Left ventricle myocardium superior (tissue), 1 donor: Measurements from ENCODE around the gene SLC16A3. TPM values are rescaled to one million over a fixed set of nuclear protein-coding genes. Genes with fewer than 3 reads are reported as not detected.

ENCODE experiments used
- ATAC-seq: fragments of 200-7000 bp; cut with Tn5 transposase; one replicate; pipeline ENCODE4 v1.9.1; 2020; ENCODE audit warnings: mild to moderate bottlenecking, moderate library complexity
- DNase-seq: peaks from one replicate; pipeline ENCODE4 v3.0.0-alpha.2; 2020
- intact Hi-C: fragments of 100-400 bp; cut with micrococcal nuclease; formaldehyde crosslinking; loops from one replicate; pipeline ENCODE4 v1.11.0; 2022
- total RNA-seq: library from RNA; stranded (reverse); fragmentation: NEBNext Ultra II Directional; extraction: Animal tissue kit (Norgen Biotek cat#: 25700); gene quantifications from one replicate; pipeline ENCODE4 v1.2.1, GENCODE V29; 2021
- donor health status: DM: no; HTN: yes; CAD: no; lungs with severe emphysema.

Gene SLC16A3
- total RNA-seq, 1 donor from 2014 or later: 7.8 TPM

GRCh38 chr17:82219083-82219482 lies 9.8 kb upstream of the SLC16A3 start:
- intact Hi-C loops: no loop called here
- ATAC-seq (no peak), DNase-seq (no peak)

DNA sequence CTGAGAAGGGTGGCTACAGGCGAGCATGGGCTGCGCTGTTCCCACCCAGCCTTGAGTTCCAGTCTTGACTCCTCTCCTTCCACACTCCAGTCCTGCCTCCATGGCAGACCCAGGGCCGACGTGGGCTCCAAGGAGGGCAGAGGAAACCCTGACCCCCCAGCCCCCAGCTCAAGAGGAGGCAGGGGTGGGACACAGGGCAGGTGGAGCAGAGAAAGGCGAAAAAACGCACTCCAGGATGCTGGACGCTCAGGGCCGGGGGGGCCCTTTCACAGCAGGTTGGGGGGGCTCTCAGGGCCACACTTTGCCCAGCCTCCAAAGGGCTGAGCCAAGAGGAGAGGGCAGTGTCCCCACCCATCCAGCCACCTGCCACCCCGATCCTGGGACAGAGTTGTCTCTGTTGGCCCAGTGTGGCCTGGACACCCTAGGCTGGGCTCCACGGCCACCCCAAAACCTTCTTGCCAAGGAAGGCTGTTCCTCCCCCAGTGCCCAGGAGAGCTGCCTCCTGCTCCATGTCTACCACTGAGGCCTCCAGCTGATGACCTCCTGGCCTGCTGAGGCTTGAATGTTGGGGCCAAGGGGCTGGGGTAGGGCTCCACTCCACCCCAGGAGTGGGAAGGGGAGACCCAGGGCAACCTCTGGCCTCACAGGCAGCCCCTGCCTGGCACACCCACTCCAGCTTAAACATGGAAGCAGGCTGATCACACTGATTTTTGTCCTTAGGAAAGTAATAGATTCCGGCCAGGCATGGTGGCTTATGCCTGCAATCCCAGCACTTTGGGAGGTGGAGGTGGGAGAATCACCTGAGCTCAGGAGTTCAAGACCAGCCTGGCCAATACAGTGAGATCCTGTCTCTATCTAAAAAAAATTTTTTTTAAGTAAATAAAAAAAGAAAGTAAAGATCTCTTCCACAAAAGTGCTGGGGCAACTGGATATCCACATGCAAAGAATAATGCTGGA lies 8.8 kb upstream of the SLC16A3 start:
- ATAC-seq: no peak
- intact Hi-C loops: no loop called here
- no peak for DNase-seq

DNA sequence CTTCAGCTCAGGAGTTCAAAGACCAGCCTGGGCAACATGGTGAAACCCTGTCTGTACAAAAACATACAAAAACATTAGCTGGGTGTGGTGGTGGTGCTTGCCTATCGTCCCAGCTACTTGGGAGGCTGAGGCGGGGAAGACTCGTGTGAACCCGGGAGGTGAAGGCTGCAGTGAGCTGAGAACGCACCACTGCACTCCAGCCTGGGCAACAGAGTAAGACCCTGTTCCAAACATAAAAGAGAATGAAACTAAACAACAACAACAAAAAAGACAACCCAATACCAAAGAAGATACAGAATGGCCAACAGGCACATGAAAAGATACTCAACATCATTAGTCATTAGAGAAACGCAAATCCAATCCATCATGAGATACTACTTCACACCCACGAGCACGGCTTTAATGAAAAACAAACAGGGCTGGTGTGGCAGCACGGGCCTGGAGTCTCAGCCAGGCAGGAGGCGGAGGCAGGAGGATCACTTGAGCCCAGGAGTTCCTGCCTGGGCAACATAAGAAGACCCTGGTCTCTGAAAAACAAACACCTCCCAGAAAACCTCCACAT lies 7.4 kb upstream of the SLC16A3 start:
- no peak for DNase-seq
- no peak for ATAC-seq
- intact Hi-C loops: no loop called here

GRCh38 chr17:82222816-82223215 lies 6.0 kb upstream of the SLC16A3 start:
- intact Hi-C loops: no loop called here
- no peak for ATAC-seq
- DNase-seq: no peak

DNA sequence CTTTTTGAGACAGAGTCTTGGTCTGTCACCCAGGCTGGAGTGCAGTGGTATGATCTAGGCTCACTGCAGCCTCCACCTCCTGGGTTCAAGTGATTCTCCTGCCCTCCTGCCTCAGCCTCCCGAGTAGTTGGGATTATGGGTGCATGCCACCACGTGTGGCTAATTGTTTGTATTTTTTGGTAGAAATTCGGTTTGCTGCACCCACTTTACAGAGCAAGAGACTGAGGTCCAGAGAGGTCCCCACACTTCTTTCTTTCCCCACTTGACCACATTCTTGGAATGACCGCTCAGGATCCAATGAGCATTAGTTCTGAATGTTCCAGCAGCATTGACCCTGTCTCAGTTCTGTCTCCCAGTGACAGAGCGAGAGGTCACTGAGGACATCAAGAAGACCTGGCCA lies 5.3 kb upstream of the SLC16A3 start:
- intact Hi-C loops: no loop called here
- no peak for ATAC-seq
- no peak for DNase-seq

- intact Hi-C loops: no loop called here
- no peak for DNase-seq
- ATAC-seq: no peak
Measured at GRCh38 chr17:82224666-82225065, 4.2 kb upstream of the SLC16A3 start.

- DNase-seq: peak; percentile 29
- intact Hi-C loops: no loop called here
Measured at GRCh38 chr17:82225368-82226029, 3.3 kb upstream of the SLC16A3 start.

DNA sequence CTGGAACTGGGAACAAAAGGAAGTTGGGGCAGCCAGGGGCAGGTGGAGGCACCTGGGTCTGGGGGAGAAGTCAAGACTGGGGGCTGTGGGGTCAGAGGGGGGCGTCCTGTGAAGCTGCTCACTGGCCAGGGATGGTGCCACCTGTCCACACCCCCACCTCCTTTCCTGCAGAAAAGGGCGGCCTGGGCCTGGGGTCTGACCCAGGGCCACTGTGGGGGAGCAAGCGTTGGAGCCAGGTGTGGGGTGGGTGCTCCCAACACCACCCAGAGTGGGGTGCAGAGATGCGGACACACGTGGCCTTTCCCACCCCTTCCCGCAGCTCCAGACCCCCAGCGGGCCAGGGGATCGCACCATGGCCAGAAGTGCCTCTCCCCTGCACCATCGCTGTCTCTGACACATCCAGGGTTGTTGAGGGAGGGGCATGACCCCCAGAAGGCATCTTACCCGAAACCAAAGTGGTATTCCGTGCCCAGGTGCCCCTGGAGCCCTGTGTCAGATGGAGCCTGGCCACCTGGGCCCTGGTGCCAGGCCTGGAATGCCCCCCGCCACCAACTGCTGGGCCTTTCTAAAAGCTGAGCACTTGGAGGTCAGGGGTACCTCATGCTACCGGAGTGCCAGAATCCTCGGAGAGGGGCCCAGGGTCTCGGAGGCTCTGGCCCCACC lies 2.6 kb upstream of the SLC16A3 start:
- intact Hi-C loops: no loop called here
- ATAC-seq (no peak), DNase-seq (no peak)

More at GRCh38 chr17:82225368-82226029, 3.3 kb upstream of the SLC16A3 start:
- no peak for ATAC-seq

DNA sequence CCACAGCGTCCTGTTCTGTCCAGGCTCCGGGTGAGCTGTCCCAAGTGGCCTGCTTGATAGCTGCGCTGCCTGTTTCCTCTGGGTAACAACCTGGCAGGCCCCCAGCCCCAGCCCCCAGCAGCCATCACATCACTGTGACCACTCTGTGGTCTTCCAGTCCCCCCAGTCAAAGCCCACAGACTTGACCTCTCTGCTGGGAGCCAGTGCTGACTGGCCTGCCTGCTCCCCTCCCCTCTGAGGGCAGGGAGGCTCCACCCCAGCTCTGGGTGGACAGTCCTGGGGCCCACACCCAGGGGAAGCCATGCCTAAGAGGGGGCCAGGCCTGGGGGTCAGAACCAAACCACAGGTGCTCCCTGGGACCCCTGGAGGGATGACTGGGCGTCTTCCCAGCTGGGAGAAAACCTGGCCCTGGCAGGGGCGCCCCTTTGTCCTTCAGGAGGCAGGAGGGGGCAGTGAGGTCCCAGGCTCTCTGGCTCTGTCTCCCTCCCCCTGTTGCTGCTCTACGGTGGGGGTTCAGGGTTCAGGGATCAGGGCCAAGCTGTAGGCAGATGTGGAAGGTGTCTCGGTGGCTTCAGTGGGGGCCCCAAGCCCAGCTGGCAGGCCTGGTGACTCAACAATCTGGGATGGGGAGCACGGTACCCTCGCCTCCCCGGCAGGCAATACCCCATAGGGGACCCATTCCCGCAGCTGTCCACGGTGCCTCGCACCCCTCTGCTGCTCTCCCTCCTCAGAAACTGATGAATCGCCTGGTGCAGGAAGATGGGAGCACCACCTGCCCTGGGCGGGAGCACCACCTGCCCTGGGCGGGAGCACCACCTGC lies 1.8 kb upstream of the SLC16A3 start:
- ATAC-seq (no peak), DNase-seq (no peak)
- intact Hi-C loops: no loop called here

DNA sequence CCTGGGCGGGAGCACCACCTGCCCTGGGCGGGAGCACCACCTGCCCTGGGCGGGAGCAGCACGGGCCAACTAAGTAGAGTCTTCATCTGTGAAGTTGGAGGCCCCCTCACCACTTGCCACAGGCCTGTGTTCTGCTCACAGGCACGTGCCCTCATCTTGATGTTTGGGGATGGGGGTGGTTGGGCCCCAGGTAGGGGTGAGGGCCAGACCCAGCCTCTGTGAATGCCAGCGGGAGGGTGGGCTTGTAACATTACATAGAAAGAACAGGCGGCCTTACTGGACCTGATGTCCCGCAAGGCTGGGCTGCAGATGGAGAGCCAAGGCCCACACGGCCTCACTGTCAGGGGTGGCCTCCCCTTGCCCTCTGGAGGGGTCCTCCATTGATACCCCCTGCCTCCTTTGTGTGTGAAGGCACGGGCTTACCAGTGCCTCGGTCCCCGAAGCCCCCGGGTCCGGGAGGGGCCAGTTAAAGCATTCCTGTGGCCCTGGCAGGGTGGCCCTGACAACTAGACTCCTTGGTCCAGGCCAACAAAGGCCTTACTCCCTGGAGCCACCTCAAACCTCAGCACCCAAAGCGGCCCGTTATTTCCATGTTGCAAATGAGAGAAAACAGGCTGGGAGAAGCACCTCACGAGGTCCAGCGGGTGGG lies 1.1 kb upstream of the SLC16A3 start:
- ATAC-seq (no peak), DNase-seq (no peak)
- intact Hi-C loops: no loop called here

DNA sequence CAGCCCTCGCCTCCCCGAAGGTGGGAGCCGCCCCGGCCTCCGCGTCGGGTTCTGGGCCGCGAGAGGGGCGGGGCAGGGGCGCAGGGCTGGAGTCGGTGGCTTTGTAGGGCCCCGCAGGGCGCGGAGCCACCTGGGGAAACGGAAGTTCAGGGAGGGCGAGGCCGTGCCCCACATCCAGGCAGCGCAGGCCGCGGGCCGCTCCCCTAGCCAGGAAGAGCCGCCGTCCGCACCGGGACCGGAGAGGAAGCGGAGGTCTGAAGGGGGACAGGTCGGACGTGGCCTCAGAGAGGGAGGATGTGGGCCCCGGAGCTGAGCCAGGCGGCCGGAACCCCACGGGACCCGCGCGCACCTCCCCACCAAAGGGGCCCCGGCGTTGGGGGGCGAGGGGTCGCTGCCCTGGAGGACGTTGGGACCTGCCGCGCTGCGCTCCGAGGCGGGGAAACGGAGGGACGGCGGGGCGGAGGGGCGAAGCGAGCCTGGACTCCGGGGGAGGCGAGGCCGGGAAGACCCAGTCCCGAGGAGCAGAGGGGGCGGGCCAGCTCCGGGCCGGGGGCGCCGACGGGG lies 482 bp upstream of the SLC16A3 start:
- DNase-seq: peak; percentile 75
- intact Hi-C loops: no loop called here

DNA sequence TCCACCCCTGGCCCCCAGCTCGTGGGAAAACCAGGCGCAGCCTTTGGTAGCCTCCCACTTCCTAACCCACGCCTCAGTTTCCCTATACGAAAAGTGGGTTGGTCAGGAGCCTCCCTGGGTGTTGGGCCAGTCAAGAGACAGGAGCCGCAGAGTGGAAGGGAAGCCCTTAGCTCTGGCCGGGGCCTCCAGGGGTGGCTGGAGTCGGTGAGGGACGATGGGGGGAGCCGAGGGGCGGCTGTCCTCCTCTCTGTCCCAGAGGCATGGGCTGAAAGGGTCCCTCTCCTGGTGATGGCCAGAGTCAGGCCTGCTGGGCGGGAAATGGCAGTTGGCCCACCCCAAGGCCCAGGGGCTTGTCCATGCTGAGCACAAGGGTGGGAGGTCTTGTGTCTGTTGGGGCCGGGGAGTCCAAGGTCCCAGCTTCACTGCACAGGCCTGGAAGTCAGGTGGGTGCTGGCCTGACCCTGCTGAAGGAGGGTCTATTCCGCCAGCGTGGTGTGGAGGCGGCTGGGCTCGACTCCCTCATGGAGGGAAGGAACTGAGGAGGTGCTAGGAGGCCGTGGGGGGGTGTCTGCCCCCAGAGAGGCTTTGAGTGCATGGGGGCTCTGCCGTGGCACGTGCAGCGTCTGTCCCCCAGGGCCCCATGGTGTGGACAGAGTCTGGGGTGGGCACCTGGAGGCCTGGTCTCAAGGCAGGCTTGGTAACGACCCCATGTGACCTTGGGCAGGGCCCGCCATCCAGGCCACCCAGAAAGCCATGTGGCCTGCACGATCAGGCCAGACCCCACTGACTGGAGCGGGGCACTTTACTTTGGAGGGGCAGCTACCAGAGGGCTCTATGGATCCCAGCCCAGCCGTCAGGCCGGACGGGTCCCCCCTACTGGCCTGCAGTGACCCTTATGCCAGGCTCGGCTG lies 1.1 kb downstream of the SLC16A3 start:
- intact Hi-C loops: no loop called here
- DNase-seq: no peak
- ATAC-seq: no peak

More for the DNA sequence above, 482 bp upstream of the SLC16A3 start:
- ATAC-seq: no peak

- peak; percentile 95 for DNase-seq
- intact Hi-C loops: no loop called here
- peak; percentile 84 for ATAC-seq
Measured at GRCh38 chr17:82230609-82231311, 1.9 kb downstream of the SLC16A3 start.

GRCh38 chr17:82231312-82231561 lies 2.4 kb downstream of the SLC16A3 start:
- ATAC-seq (peak; percentile 56), DNase-seq (no peak)
- intact Hi-C loops: no loop called here

GRCh38 chr17:82231562-82232321 lies 2.9 kb downstream of the SLC16A3 start:
- peak; percentile 88 for DNase-seq
- intact Hi-C loops: no loop called here
- peak; percentile 56 for ATAC-seq

DNA sequence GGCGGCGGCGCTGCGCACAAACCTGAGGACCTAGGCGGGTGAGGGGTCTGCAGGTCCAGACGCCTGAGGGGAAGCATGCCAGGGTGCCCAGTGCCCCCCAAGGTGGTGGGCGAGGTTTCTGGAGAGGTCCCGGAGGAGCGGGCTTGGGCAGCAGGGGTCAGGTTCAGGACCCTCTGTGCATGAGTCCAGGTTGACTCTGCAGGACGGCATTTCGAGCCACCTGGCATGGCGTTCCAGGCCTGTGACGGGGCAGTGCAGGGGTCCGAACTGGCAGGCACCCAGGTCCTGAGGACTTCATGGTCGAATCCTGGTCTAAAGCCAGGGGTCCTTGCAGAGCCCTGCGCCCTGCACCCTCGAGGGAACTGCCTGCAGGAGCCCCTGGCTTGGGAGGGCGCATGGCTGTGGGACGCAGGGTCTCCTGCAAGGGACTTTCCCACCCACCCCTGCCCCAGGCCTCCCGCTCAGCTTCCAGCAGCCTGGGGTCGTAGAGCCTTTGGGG lies 3.5 kb downstream of the SLC16A3 start:
- peak; percentile 45 for DNase-seq
- intact Hi-C loops: no loop called here
- no peak for ATAC-seq
